Measurements from ENCODE around the gene SMARCD2.

DNA sequence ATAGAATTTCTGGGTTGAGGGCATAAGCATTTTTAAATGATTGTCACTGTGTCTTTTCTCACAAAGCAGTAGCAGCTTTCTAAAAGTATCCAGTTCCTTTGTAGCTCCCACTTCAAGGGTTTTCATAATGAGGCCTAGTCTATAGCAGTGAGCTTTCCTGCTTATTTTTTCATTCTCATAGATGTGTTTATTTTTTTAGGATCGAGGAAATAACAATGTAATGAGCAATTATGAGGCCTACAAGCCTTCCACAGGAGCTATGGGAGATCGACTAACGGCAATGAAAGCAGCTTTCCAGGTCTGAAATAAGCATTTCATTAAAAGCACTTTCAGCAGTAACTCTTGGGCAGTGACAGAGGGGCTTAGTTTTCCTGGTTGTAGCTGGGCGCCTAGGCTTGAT lies 25.8 kb downstream of the SMARCD2 start:
- TF ChIP-seq, protein P1, sequence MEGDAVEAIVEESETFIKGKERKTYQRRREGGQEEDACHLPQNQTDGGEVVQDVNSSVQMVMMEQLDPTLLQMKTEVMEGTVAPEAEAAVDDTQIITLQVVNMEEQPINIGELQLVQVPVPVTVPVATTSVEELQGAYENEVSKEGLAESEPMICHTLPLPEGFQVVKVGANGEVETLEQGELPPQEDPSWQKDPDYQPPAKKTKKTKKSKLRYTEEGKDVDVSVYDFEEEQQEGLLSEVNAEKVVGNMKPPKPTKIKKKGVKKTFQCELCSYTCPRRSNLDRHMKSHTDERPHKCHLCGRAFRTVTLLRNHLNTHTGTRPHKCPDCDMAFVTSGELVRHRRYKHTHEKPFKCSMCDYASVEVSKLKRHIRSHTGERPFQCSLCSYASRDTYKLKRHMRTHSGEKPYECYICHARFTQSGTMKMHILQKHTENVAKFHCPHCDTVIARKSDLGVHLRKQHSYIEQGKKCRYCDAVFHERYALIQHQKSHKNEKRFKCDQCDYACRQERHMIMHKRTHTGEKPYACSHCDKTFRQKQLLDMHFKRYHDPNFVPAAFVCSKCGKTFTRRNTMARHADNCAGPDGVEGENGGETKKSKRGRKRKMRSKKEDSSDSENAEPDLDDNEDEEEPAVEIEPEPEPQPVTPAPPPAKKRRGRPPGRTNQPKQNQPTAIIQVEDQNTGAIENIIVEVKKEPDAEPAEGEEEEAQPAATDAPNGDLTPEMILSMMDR (conservative IDR thresholded peaks at IDR 0.05): no peak
- TF ChIP-seq EZH2 (IDR thresholded peaks at IDR 0.05; ENCODE audit: low read depth): no peak
